Measurements from ENCODE around the gene ACSS1. TPM values are rescaled to one million over a fixed set of nuclear protein-coding genes. Genes with fewer than 3 reads are reported as not detected.

Gene ACSS1
- total and polyA plus RNA-seq, 2 experiments from 2014 or later, result 1.3 to 4.1 TPM

- H2AFZ ChIP-seq, result peak overlapping the region; percentile 97
- no peaks in the 10 kb centered on the region for H3F3A ChIP-seq (replicated peaks; ENCODE audit: low read depth)
- peak overlapping the region; percentile 86 for H3K4me2 ChIP-seq
- TF ChIP-seq, protein P1, sequence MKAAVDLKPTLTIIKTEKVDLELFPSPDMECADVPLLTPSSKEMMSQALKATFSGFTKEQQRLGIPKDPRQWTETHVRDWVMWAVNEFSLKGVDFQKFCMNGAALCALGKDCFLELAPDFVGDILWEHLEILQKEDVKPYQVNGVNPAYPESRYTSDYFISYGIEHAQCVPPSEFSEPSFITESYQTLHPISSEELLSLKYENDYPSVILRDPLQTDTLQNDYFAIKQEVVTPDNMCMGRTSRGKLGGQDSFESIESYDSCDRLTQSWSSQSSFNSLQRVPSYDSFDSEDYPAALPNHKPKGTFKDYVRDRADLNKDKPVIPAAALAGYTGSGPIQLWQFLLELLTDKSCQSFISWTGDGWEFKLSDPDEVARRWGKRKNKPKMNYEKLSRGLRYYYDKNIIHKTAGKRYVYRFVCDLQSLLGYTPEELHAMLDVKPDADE (IDR thresholded peaks at IDR 0.05), result no peak
- TF ChIP-seq JUNB (IDR thresholded peaks at IDR 0.05; ENCODE audit: unreplicated experiment) (no peak), NANOG (IDR thresholded peaks at IDR 0.05; ENCODE audit: borderline replicate concordance) (no peak), EZH2phosphoT487 (IDR thresholded peaks at IDR 0.05; ENCODE audit: unreplicated experiment) (no peak), ZNF331 (CRISPR knock-in tag; IDR thresholded peaks at IDR 0.05; ENCODE audit: low read depth) (no peak), CTCF (conservative IDR thresholded peaks at IDR 0.05; ENCODE audit: low read depth in 2 of 2) (no peak), ZNF114 (CRISPR knock-in tag; IDR thresholded peaks at IDR 0.05) (no peak), CREB1 (CRISPR knock-in tag; IDR thresholded peaks at IDR 0.05; ENCODE audit: low read depth) (no peak)
- TF ChIP-seq, protein P2, sequence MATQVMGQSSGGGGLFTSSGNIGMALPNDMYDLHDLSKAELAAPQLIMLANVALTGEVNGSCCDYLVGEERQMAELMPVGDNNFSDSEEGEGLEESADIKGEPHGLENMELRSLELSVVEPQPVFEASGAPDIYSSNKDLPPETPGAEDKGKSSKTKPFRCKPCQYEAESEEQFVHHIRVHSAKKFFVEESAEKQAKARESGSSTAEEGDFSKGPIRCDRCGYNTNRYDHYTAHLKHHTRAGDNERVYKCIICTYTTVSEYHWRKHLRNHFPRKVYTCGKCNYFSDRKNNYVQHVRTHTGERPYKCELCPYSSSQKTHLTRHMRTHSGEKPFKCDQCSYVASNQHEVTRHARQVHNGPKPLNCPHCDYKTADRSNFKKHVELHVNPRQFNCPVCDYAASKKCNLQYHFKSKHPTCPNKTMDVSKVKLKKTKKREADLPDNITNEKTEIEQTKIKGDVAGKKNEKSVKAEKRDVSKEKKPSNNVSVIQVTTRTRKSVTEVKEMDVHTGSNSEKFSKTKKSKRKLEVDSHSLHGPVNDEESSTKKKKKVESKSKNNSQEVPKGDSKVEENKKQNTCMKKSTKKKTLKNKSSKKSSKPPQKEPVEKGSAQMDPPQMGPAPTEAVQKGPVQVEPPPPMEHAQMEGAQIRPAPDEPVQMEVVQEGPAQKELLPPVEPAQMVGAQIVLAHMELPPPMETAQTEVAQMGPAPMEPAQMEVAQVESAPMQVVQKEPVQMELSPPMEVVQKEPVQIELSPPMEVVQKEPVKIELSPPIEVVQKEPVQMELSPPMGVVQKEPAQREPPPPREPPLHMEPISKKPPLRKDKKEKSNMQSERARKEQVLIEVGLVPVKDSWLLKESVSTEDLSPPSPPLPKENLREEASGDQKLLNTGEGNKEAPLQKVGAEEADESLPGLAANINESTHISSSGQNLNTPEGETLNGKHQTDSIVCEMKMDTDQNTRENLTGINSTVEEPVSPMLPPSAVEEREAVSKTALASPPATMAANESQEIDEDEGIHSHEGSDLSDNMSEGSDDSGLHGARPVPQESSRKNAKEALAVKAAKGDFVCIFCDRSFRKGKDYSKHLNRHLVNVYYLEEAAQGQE (IDR thresholded peaks at IDR 0.05; ENCODE audit: unreplicated experiment), result no peak
- ATAC-seq (peak; percentile 10), DNase-seq (ENCODE audit: low spot score) (peak; percentile 23)
- no peaks in the 10 kb centered on the region for H3K79me2 ChIP-seq (replicated peaks; ENCODE audit: insufficient read depth)
- H3K27ac ChIP-seq (ENCODE audit: low read depth), result no peak overlapping the region
- no peaks in the 10 kb centered on the region for H3K9me3 Mint-ChIP-seq
- H3K27ac Mint-ChIP-seq, result no peak overlapping the region
- H3K27me3 ChIP-seq (ENCODE audit: insufficient read depth), result peaks cover 75% of the 10 kb centered on the region
- peaks cover 4% of the 10 kb centered on the region; the same call in 1 of the 2 replicates for H3K4me1 ChIP-seq (ENCODE audit: insufficient read depth)
- no peaks in the 10 kb centered on the region for H3K36me3 ChIP-seq (ENCODE audit: insufficient read depth)
- peaks cover 2% of the 10 kb centered on the region; the same call in 2 of the 3 replicates for H3K4me1 Mint-ChIP-seq
- H3K4me3 ChIP-seq, result peak overlapping the region; percentile 69
- peak overlapping the region; percentile 36; the same call in 1 of the 3 replicates for H3K4me3 Mint-ChIP-seq
- no peaks in the 10 kb centered on the region for H3K9me2 ChIP-seq (ENCODE audit: insufficient read depth)
- H3K27me3 Mint-ChIP-seq (ENCODE audit: insufficient read depth, low read depth, poor library complexity), result peaks cover 63% of the 10 kb centered on the region
- no peaks in the 10 kb centered on the region for H3K36me3 Mint-ChIP-seq (ENCODE audit: low read depth)
- H4K20me1 ChIP-seq (replicated peaks; ENCODE audit: insufficient read depth), result no peaks in the 10 kb centered on the region
These were observed 1.2 kb upstream of the ACSS1 start for GRCh38 chr20:25058847-25059810.
